Spleen (tissue), 7 donors: Measurements from ENCODE around the gene FKTN.

Experiments
- CTCF ChIP-seq, 11 experiments: fragments of 200-600 bp in 7 of 11; fragments of 450-650 bp in 4 of 11; sonication (generic) in 4 of 11; IDR thresholded peaks in 8 of 11; conservative IDR thresholded peaks in 3 of 11; 1 replicate in 7 of 11; 2 replicates in 4 of 11; pipeline versions ENCODE4 v1.4.0 to v1.8.0; 2016 to 2021; ENCODE audit warnings: antibody characterized with exemption in 11 of 11, inconsistent platforms in 4 of 11, mild to moderate bottlenecking in 1 of 11
- POLR2A ChIP-seq, 3 donors: fragments of 450-650 bp; IDR thresholded peaks; one replicate each; pipeline ENCODE4 v1.5.1; 2017; ENCODE audit warnings: antibody characterized with exemption in 3 of 3, mild to moderate bottlenecking in 1 of 3
- POLR2AphosphoS5 ChIP-seq, 3 donors: sonication (generic); formaldehyde crosslinking; IDR thresholded peaks; one replicate each; pipeline ENCODE4 v1.5.1; 2017; ENCODE audit warnings: antibody characterized with exemption in 3 of 3
- donor health status: DM: no; HTN: no; CAD: no; lungs with moderate emphysema.
- donor health status: DM: no; HTN: no; CAD: no.
- donor health status: DM: no; HTN: no; CAD: no.

DNA sequence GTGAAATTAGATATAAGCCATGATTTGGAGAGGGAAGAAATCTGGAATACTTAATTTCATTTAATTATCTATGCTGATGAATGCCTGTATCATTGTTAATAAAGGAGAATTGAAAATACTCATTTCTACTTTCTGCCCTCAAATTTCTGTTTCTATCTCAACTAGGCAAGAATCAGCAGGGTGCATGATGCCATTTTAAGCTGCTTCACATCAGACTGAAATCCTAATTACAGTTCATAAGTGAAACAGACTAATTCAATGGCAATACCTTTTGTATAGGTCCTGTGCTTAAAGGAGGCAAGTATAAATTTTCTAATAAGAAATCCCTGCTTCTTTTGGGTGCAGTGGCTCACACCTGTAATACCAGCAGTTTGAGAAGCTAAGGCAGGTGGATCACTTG is 82.0 kb downstream of the FKTN start:
- no peak for TF ChIP-seq CTCF (IDR thresholded peaks at IDR 0.05 in 8 of 11, conservative IDR thresholded peaks at IDR 0.05 in 3 of 11)
- no peak for TF ChIP-seq POLR2A (IDR thresholded peaks at IDR 0.05)
- no peak for TF ChIP-seq POLR2AphosphoS5 (IDR thresholded peaks at IDR 0.05)
